Astrocyte of the spinal cord (primary cell): ENCODE results near the gene AGO3.

ENCODE experiments used
- DNase-seq: peaks from one replicate; pipeline ENCODE4 v3.0.0; 2011; ENCODE audit warnings: low read depth, low spot score
- H3K4me3 ChIP-seq: 2 replicates; pipeline ENCODE4 v1.5.1; 2011; ENCODE audit warnings: low read depth, mild to moderate bottlenecking, low read length, moderate library complexity
- in situ Hi-C: cut with HindIII; loops from 2 replicates; pipeline ENCODE4 v1.10.0; 2017; ENCODE audit warnings: low sequenced_read_pairs
- TF ChIP-seq, protein P1 (sequence below): IDR thresholded peaks from 2 replicates; pipeline ENCODE4 v1.5.1; 2012; ENCODE audit warnings: low read depth, mild to moderate bottlenecking, low read length, inconsistent platforms

Gene AGO3

DNA sequence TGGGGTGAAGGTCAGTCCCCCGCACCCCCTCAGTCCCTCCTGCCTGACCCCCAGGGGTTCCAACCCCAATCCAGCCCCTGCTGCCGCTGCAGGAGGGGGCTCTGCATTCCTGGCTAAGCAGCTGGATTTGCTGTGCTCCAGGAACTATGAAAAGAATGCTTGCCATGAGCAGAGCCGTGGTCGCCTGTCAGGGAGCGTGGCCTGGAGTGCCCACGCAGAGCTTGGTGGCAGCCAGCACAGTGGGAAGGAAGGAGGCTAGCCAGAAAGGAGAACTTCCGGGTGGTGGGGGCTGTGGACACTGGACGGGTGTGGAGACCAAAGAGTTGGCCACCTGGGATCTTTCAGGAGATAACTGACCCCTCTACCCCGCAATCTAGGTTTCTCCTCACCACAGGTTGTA lies 188.6 kb downstream of the AGO3 start:
- no peak overlapping the region for H3K4me3 ChIP-seq
- TF ChIP-seq, protein P1, sequence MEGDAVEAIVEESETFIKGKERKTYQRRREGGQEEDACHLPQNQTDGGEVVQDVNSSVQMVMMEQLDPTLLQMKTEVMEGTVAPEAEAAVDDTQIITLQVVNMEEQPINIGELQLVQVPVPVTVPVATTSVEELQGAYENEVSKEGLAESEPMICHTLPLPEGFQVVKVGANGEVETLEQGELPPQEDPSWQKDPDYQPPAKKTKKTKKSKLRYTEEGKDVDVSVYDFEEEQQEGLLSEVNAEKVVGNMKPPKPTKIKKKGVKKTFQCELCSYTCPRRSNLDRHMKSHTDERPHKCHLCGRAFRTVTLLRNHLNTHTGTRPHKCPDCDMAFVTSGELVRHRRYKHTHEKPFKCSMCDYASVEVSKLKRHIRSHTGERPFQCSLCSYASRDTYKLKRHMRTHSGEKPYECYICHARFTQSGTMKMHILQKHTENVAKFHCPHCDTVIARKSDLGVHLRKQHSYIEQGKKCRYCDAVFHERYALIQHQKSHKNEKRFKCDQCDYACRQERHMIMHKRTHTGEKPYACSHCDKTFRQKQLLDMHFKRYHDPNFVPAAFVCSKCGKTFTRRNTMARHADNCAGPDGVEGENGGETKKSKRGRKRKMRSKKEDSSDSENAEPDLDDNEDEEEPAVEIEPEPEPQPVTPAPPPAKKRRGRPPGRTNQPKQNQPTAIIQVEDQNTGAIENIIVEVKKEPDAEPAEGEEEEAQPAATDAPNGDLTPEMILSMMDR = no peak
- in situ Hi-C loops = no loop called here
- no peak for DNase-seq
